ENCODE data around the gene ASAH2.

- no peak for TF ChIP-seq CTCF (IDR thresholded peaks at IDR 0.05)
- TF ChIP-seq POLR2A (IDR thresholded peaks at IDR 0.05), result no peak
These were observed 43.3 kb upstream of the ASAH2 start for GRCh38 chr10:50294582-50294981.
